ENCODE results near the gene HLA-DMA.

GRCh38 chr6:32989368-32989767 lies 36.5 kb upstream of the HLA-DMA start:
- TF ChIP-seq CTCF (conservative IDR thresholded peaks at IDR 0.05 in 1 of 2, IDR thresholded peaks at IDR 0.05 in 1 of 2; ENCODE audit: extremely low read depth in 1 of 2, insufficient read depth in 1 of 2, low read depth in 1 of 2, low read length in 2 of 2) (no peak), EZH2 (IDR thresholded peaks at IDR 0.05; ENCODE audit: borderline replicate concordance, low read length) (no peak)

Measured in mammary epithelial cell (primary cell).